K562 (cell line): Measurements from ENCODE around the gene ZFP36. TPM values are rescaled to one million over a fixed set of nuclear protein-coding genes. Genes with fewer than 3 reads are reported as not detected.

Experiments
- ATF3 ChIP-seq, 2 experiments: fragments of 450-650 bp in 1 of 2; sonication (generic) in 1 of 2; formaldehyde crosslinking in 1 of 2; IDR thresholded peaks in 1 of 2; conservative IDR thresholded peaks in 1 of 2; 2 replicates each; pipeline versions ENCODE4 v1.6.1 to v1.8.1; 2016 to 2023; ENCODE audit warnings: mild to moderate bottlenecking in 2 of 2, moderate library complexity in 2 of 2, inconsistent platforms in 1 of 2, missing genetic modification reagents in 1 of 2
- ATF6 ChIP-seq: sonication (generic); formaldehyde crosslinking; IDR thresholded peaks from 2 replicates; pipeline ENCODE4 v1.4.0; 2020; ENCODE audit warnings: mild to moderate bottlenecking, missing genetic modification reagents
- BRF2 ChIP-seq: IDR thresholded peaks from 3 replicates; pipeline ENCODE4 v1.6.1; 2011; ENCODE audit warnings: borderline replicate concordance, mild to moderate bottlenecking; ENCODE audit not compliant: insufficient read length, insufficient read depth
- ELF1 ChIP-seq: fragments of 200-800 bp; sonication (Bioruptor generic); IDR thresholded peaks from 2 replicates; pipeline ENCODE4 v1.6.1; 2016; ENCODE audit warnings: missing genetic modification characterization, missing compliant biosample characterization
- ELK1 ChIP-seq: sonication (generic); formaldehyde crosslinking; IDR thresholded peaks from 2 replicates; pipeline ENCODE4 v1.8.1; 2022; ENCODE audit warnings: missing genetic modification reagents
- FOXA3 ChIP-seq, 2 experiments: fragments of 450-650 bp in 1 of 2; sonication (generic) in 1 of 2; formaldehyde crosslinking; IDR thresholded peaks in 1 of 2; conservative IDR thresholded peaks in 1 of 2; 2 replicates each; pipeline versions ENCODE4 v1.4.0 to v1.8.0; 2020 to 2022; ENCODE audit warnings: mild to moderate bottlenecking in 2 of 2, missing genetic modification reagents in 1 of 2
- FOXK1 ChIP-seq: sonication (generic); formaldehyde crosslinking; IDR thresholded peaks from 2 replicates; pipeline ENCODE4 v1.8.0; 2022; ENCODE audit warnings: missing genetic modification reagents, mild to moderate bottlenecking, borderline replicate concordance
- GATAD2B ChIP-seq: fragments of 450-650 bp; IDR thresholded peaks from 2 replicates; pipeline ENCODE4 v1.6.1; 2017; ENCODE audit warnings: mild to moderate bottlenecking, borderline replicate concordance
- KHSRP ChIP-seq: fragments of 450-650 bp; IDR thresholded peaks from 2 replicates; pipeline ENCODE4 v1.6.1; 2017
- PML ChIP-seq: IDR thresholded peaks from 2 replicates; pipeline ENCODE4 v1.6.1; 2012; ENCODE audit warnings: low read length, inconsistent platforms
- TAF9B ChIP-seq: fragments of 450-650 bp; IDR thresholded peaks from 2 replicates; pipeline ENCODE4 v1.6.1; 2018; ENCODE audit warnings: mild to moderate bottlenecking; ENCODE audit not compliant: partially characterized antibody
- TSC22D4 ChIP-seq: fragments of 450-650 bp; IDR thresholded peaks from 2 replicates; pipeline ENCODE4 v1.6.1; 2016; ENCODE audit warnings: missing genetic modification characterization, missing biosample characterization, control low read depth
- YY1 ChIP-seq, 3 experiments: IDR thresholded peaks; 2 replicates each; pipeline ENCODE4 v1.6.1; 2011; ENCODE audit warnings: low read length in 2 of 3, mild to moderate bottlenecking in 2 of 3, moderate library complexity in 2 of 3, borderline replicate concordance in 1 of 3, control low read depth in 1 of 3, low read depth in 1 of 3; ENCODE audit not compliant: insufficient read depth in 3 of 3, insufficient replicate concordance in 2 of 3, control insufficient read depth in 1 of 3, insufficient read length in 1 of 3; ENCODE audit errors: extremely low read depth in 1 of 3
- ZBTB1 ChIP-seq: sonication (generic); formaldehyde crosslinking; IDR thresholded peaks from 2 replicates; pipeline ENCODE4 v1.8.1; 2023; ENCODE audit warnings: missing genetic modification reagents, low read depth, mild to moderate bottlenecking, borderline replicate concordance
- ZFP91 ChIP-seq: sonication (generic); formaldehyde crosslinking; IDR thresholded peaks from 2 replicates; pipeline ENCODE4 v1.8.0; 2022; ENCODE audit warnings: mild to moderate bottlenecking, missing genetic modification reagents
- polyA plus RNA-seq, 8 experiments: library from polyadenylated mRNA; depleted of rRNA in 4 of 8; stranded (reverse) in 5 of 8; unstranded in 3 of 8; fragments of >200 nt; fragmentation: Nextera tagmentation in 2 of 8; fragmentation: Illumina TruSeq in 1 of 8; extraction: Ambion mirVana in 2 of 8; extraction: Trizol in 1 of 8; gene quantifications; 2 replicates each; pipeline versions ENCODE4 v1.2.1 to v1.2.3, GENCODE V29; 2011 to 2014; ENCODE audit warnings: inconsistent platforms in 1 of 8, missing spikeins in 1 of 8
- total RNA-seq, 7 experiments: library from RNA; depleted of rRNA in 6 of 7; stranded (reverse); fragments of >200 nt in 6 of 7; fragmentation: Illumina TruSeq in 2 of 7; extraction: Trizol in 2 of 7; gene quantifications; 2 replicates each; pipeline versions ENCODE4 v1.2.1 to v1.2.3, GENCODE V29; 2011 to 2021; ENCODE audit warnings: low replicate concordance in 1 of 7

ZFP36 gene
- total and polyA plus RNA-seq, 9 of the 15 experiments (the other 6 are each of a cell fraction or from before 2014, with no cell fraction given) = 1.0 to 20.1 (median 3.5) TPM

GRCh38 chr19:39410017-39410830 lies 3.6 kb downstream of the ZFP36 start (continued):
- TF ChIP-seq FOXK1 (CRISPR knock-in tag) = no peak
- peak in 1 of 3 experiments; percentile 36 for TF ChIP-seq YY1 (IDR thresholded peaks at IDR 0.05; ENCODE audit: borderline replicate concordance in 1 of 3, control insufficient read depth in 1 of 3, extremely low read depth in 1 of 3, insufficient read depth in 3 of 3, insufficient read length in 1 of 3, insufficient replicate concordance in 2 of 3, low read depth in 1 of 3, low read length in 2 of 3)
- 0 out of 4 replicates have a peak, but pooled peaks of 1 of the 2 experiments have one; percentile 17 for TF ChIP-seq FOXA3 (CRISPR knock-in tag; conservative IDR thresholded peaks at IDR 0.05 in 1 of 2, IDR thresholded peaks at IDR 0.05 in 1 of 2)
- TF ChIP-seq ATF3 (IDR thresholded peaks at IDR 0.05) = no peak
- TF ChIP-seq ATF3 (CRISPR knock-in tag; conservative IDR thresholded peaks at IDR 0.05) = no peak
- no peak for TF ChIP-seq ZFP91 (CRISPR knock-in tag)
- TF ChIP-seq ATF6 (CRISPR knock-in tag) = no peak
- no peak for TF ChIP-seq TAF9B
- TF ChIP-seq ELK1 (CRISPR knock-in tag) = no peak
- TF ChIP-seq ELF1 (tag) = peak; percentile 68
- no peak; the same call in 1 of the 2 replicates for TF ChIP-seq PML
- TF ChIP-seq TSC22D4 (tag) = no peak
- TF ChIP-seq BRF2 = no peak
- TF ChIP-seq ZBTB1 (CRISPR knock-in tag) = no peak
- TF ChIP-seq GATAD2B = no peak
- TF ChIP-seq KHSRP = 0 out of 2 replicates have a peak, but pooled peaks have one; percentile 11
